GM12878 (cell line): ENCODE results near the gene GPR146. TPM values are rescaled to one million over a fixed set of nuclear protein-coding genes. Genes with fewer than 3 reads are reported as not detected.

Experiments
- ATAC-seq: fragments of 200-7000 bp; cut with Tn5 transposase; 3 replicates; pipeline ENCODE4 v1.9.1; 2020; ENCODE audit warnings: mild to moderate bottlenecking, moderate library complexity
- BruUV-seq: library from RNA; stranded (reverse); fragments of 400-500 nt; replicated peaks from 2 replicates; lab custom pipeline; 2021; lab: Mats Ljungman, UMichigan
- CTCF ChIA-PET: fragments of 300-600 bp; sonication (Branson Sonifier 250); formaldehyde crosslinking; extraction: SDS; loops from one replicate; lab custom pipeline; 2021; ENCODE audit warnings: inconsistent platforms; lab: Yijun Ruan, JAX
- POLR2A ChIA-PET: fragments of 350-600 bp; formaldehyde crosslinking; extraction: SDS; loops from one replicate; lab custom pipeline; 2021; ENCODE audit warnings: inconsistent platforms; lab: Charles Lee
- RAD21 ChIA-PET: fragments of 300-600 bp; sonication (Branson Sonifier 250); formaldehyde crosslinking; loops from one replicate; lab custom pipeline; 2023; ENCODE audit warnings: antibody characterized with exemption; ENCODE audit not compliant: unreplicated experiment; lab: Charles Lee
- SMC1A ChIA-PET: fragments of 300-600 bp; sonication (Branson Sonifier 250); formaldehyde crosslinking; loops from one replicate; lab custom pipeline; 2023; ENCODE audit not compliant: unreplicated experiment, uncharacterized antibody; lab: Charles Lee
- DNase-seq: peaks from one replicate; pipeline ENCODE4 v3.0.0-alpha.2; 2011; ENCODE audit warnings: low read depth, low spot score
- FAIRE-seq: peaks from 3 replicates; lab custom pipeline; 2011; peaks lifted over from hg19 to GRCh38; lab: Jason Lieb, UNC
- H2AFZ ChIP-seq: 2 replicates; pipeline ENCODE4 v1.6.0; 2011; ENCODE audit warnings: low read depth, low read length, control low read depth; ENCODE audit not compliant: control insufficient read depth
- H3K27ac ChIP-seq: 2 replicates; pipeline ENCODE4 v1.5.1; 2011; ENCODE audit warnings: control low read depth; ENCODE audit not compliant: control insufficient read depth, insufficient read depth
- H3K27me3 ChIP-seq, 2 experiments: replicated peaks in 1 of 2; 2 replicates each; pipeline versions ENCODE4 v1.6.0 to v1.6.1; 2011; ENCODE audit warnings: low read length in 1 of 2; ENCODE audit not compliant: control insufficient read depth in 2 of 2, insufficient read depth in 2 of 2
- H3K36me3 ChIP-seq, 2 experiments: 2 replicates each; pipeline ENCODE4 v1.5.1; 2011; ENCODE audit warnings: low read length in 1 of 2; ENCODE audit not compliant: control insufficient read depth in 2 of 2, insufficient read depth in 2 of 2
- H3K4me1 ChIP-seq: 2 replicates; pipeline ENCODE4 v1.6.1; 2011; ENCODE audit warnings: mild to moderate bottlenecking, low read length, moderate library complexity, mixed read lengths; ENCODE audit not compliant: control insufficient read depth, insufficient read depth
- H3K4me2 ChIP-seq: 2 replicates; pipeline ENCODE4 v1.6.0; 2011; ENCODE audit warnings: control low read depth; ENCODE audit not compliant: control insufficient read depth, insufficient read depth
- H3K4me3 ChIP-seq: fragments of 200-600 bp; sonication (generic); 2 replicates; pipeline ENCODE4 v1.5.1; 2016
- H3K79me2 ChIP-seq: 2 replicates; pipeline ENCODE4 v1.6.0; 2011; ENCODE audit warnings: low read length; ENCODE audit not compliant: control insufficient read depth, insufficient read depth
- H3K9ac ChIP-seq: 2 replicates; pipeline ENCODE4 v1.8.0; 2011; ENCODE audit warnings: low read length, control low read depth, mixed read lengths; ENCODE audit not compliant: control insufficient read depth, insufficient read depth
- H3K9me3 ChIP-seq: replicated peaks from 3 replicates; pipeline ENCODE4 v1.5.1; 2011; ENCODE audit warnings: mild to moderate bottlenecking, low read length; ENCODE audit not compliant: control insufficient read depth, insufficient read depth
- H4K20me1 ChIP-seq: 2 replicates; pipeline ENCODE4 v1.6.0; 2011; ENCODE audit not compliant: control insufficient read depth, insufficient read depth
- BRCA1 ChIP-seq: IDR thresholded peaks from 2 replicates; pipeline ENCODE4 v1.6.1; 2011; ENCODE audit warnings: low read depth, low read length, improper control_type of control experiment
- CBFB ChIP-seq: IDR thresholded peaks from 2 replicates; pipeline ENCODE4 v1.6.1; 2016; ENCODE audit warnings: antibody characterized with exemption, low read depth
- CREB1 ChIP-seq: IDR thresholded peaks from 2 replicates; pipeline ENCODE4 v1.6.1; 2012; ENCODE audit warnings: low read depth, mild to moderate bottlenecking, inconsistent platforms
- NFYB ChIP-seq: IDR thresholded peaks from 2 replicates; pipeline ENCODE4 v1.6.1; 2011; ENCODE audit warnings: low read depth, mild to moderate bottlenecking, low read length, improper control_type of control experiment, moderate library complexity; ENCODE audit not compliant: insufficient read depth
- PAX8 ChIP-seq: fragments of 450-650 bp; IDR thresholded peaks from 2 replicates; pipeline ENCODE4 v1.6.1; 2017; ENCODE audit warnings: mild to moderate bottlenecking, moderate library complexity
- RB1 ChIP-seq: fragments of 450-650 bp; formaldehyde crosslinking; IDR thresholded peaks from 2 replicates; pipeline ENCODE4 v1.6.1; 2017; ENCODE audit warnings: mild to moderate bottlenecking, borderline replicate concordance
- WGBS: methylation state at CpG from one replicate; pipeline ENCODE4 v1.1.6; 2016; ENCODE audit warnings: low lambda C conversion rate; ENCODE audit not compliant: insufficient replicate concordance, insufficient coverage; ENCODE audit errors: missing lambda C conversion rate; 5-methylcytosine and 5-hydroxymethylcytosine counted together
- in situ Hi-C: fragments of 300-500 bp; cut with MboI; formaldehyde crosslinking; loops from 9 replicates; pipeline ENCODE4 v1.14.3; 2018; ENCODE audit warnings: mixed read lengths
- intact Hi-C: fragments of 100-400 bp; cut with micrococcal nuclease; formaldehyde crosslinking; loops from one replicate; pipeline ENCODE4 v1.14.2; 2022; ENCODE audit not compliant: unreplicated experiment
- polyA plus RNA-seq, 11 experiments: library from polyadenylated mRNA; depleted of rRNA in 4 of 11; unstranded in 6 of 11; stranded (reverse) in 5 of 11; fragments of >200 nt; fragmentation: Nextera tagmentation in 4 of 11; fragmentation: Illumina TruSeq in 1 of 11; extraction: Ambion mirVana in 4 of 11; extraction: Trizol in 1 of 11; gene quantifications; 1 replicate in 1 of 11; 2 replicates in 10 of 11; pipeline versions ENCODE4 v1.2.1 to v1.2.3, GENCODE V29; 2011 to 2016; ENCODE audit warnings: inconsistent platforms in 2 of 11, missing spikeins in 2 of 11, low read depth in 1 of 11
- total RNA-seq, 4 experiments: library from RNA; depleted of rRNA in 3 of 4; stranded (reverse); fragments of >200 nt in 3 of 4; fragmentation: Illumina TruSeq in 1 of 4; extraction: Trizol in 1 of 4; gene quantifications; 2 replicates each; pipeline versions ENCODE4 v1.2.1 to v1.2.3, GENCODE V29; 2013 to 2021
- TF ChIP-seq, protein P1 (sequence below): IDR thresholded peaks from 2 replicates; pipeline ENCODE4 v1.6.1; 2012; ENCODE audit warnings: low read depth, low read length, improper control_type of control experiment
- TF ChIP-seq, protein P2 (sequence below): fragments of 450-650 bp; IDR thresholded peaks from 2 replicates; pipeline ENCODE4 v1.6.1; 2017; ENCODE audit warnings: borderline replicate concordance
- TF ChIP-seq, protein P3 (sequence below): fragments of 450-650 bp; IDR thresholded peaks from 2 replicates; pipeline ENCODE4 v1.6.1; 2017; ENCODE audit warnings: mild to moderate bottlenecking

The GPR146 gene
- total and polyA plus RNA-seq, 10 of the 15 experiments (the other 5 are each of a cell fraction or from before 2014, with no cell fraction given) = 0.19 to 12.0 (median 0.54) TPM; not detected in 2

DNA sequence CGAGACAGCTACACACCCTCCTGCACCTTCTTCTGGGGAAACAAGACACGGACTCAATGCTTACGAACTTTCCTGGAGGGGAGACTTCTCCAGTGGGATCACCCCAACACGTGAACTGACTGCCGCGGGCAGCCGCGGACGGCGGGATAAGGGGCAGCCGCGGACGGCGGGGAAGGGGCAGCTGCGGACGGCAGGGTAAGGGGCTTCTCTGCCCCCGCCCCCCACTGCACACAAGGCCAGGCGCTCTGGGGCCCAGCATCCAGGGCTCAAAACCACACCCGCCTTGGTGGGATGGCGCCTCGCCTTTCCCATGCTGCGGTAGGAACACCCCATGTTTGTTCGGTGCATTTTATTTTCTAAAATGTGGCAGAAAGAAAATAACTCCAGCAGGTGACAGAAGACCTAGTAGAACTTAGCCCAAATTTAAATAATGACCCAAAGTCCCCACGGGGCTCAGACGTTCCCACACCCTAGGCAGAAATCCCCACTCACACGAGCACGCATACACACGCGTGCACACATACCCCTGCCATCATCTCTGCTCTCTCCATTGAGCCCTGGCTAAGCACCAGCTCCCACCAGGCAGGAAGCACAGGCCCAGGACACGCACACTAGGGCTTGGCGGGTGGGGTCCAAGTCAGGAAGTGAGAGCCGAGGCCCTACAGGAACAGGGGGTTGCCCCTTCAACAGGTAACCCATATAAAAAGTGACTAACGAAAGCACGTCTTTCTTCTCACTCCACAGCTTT is 26.6 kb upstream of the GPR146 start:
- DNase-seq (no peak), ATAC-seq (no peak), FAIRE-seq (no peak)
- no TSS peak for BruUV-seq
- H4K20me1 ChIP-seq = no peaks in the 10 kb centered on the region
- ChIA-PET POLR2A (no interaction called here), SMC1A (interaction anchor here (9.0 kb wide), 1 partner anchor 23 kb away, joined by 71 read pairs; no protein-coding TSS in a partner anchor), RAD21 (no interaction called here), CTCF (interaction anchor here (1.9 kb wide), 1 partner anchor 24 kb away, joined by 7 read pairs; no protein-coding TSS in a partner anchor)
- H3K27ac ChIP-seq = no peak overlapping the region
- 88% methylated on average over 34 of the region's 34 CpGs for WGBS
- intact Hi-C loops = no loop called here
- in situ Hi-C loops = no loop called here
- no peaks in the 10 kb centered on the region for H3K27me3 ChIP-seq
- H3K4me3 ChIP-seq = no peak overlapping the region
- peaks cover 7 to 12% of the 10 kb centered on the region in 2 experiments; a peak in 3 of 4 replicates for H3K36me3 ChIP-seq
- TF ChIP-seq, protein P1, sequence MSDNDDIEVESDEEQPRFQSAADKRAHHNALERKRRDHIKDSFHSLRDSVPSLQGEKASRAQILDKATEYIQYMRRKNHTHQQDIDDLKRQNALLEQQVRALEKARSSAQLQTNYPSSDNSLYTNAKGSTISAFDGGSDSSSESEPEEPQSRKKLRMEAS = no peak
- TF ChIP-seq NFYB (no peak), PAX8 (no peak), CREB1 (no peak), BRCA1 (no peak), CBFB (no peak), RB1 (no peak)
- TF ChIP-seq, protein P2, sequence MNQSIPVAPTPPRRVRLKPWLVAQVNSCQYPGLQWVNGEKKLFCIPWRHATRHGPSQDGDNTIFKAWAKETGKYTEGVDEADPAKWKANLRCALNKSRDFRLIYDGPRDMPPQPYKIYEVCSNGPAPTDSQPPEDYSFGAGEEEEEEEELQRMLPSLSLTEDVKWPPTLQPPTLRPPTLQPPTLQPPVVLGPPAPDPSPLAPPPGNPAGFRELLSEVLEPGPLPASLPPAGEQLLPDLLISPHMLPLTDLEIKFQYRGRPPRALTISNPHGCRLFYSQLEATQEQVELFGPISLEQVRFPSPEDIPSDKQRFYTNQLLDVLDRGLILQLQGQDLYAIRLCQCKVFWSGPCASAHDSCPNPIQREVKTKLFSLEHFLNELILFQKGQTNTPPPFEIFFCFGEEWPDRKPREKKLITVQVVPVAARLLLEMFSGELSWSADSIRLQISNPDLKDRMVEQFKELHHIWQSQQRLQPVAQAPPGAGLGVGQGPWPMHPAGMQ = no peak
- TF ChIP-seq, protein P3, sequence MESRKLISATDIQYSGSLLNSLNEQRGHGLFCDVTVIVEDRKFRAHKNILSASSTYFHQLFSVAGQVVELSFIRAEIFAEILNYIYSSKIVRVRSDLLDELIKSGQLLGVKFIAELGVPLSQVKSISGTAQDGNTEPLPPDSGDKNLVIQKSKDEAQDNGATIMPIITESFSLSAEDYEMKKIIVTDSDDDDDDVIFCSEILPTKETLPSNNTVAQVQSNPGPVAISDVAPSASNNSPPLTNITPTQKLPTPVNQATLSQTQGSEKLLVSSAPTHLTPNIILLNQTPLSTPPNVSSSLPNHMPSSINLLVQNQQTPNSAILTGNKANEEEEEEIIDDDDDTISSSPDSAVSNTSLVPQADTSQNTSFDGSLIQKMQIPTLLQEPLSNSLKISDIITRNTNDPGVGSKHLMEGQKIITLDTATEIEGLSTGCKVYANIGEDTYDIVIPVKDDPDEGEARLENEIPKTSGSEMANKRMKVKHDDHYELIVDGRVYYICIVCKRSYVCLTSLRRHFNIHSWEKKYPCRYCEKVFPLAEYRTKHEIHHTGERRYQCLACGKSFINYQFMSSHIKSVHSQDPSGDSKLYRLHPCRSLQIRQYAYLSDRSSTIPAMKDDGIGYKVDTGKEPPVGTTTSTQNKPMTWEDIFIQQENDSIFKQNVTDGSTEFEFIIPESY = no peak
- no peak overlapping the region for H2AFZ ChIP-seq
- peaks cover 29% of the 10 kb centered on the region for H3K79me2 ChIP-seq
- H3K9me3 ChIP-seq = peaks cover 11% of the 10 kb centered on the region; the same call in 2 of the 3 replicates
- no peak overlapping the region for H3K4me2 ChIP-seq
- no peak overlapping the region for H3K9ac ChIP-seq
- peaks cover 4% of the 10 kb centered on the region for H3K4me1 ChIP-seq
